IPS DF 6.9 (cell line): ENCODE measurements around the gene CACNB2.
"Not testable (repeated sequence)": the region's sequence is repeated elsewhere in the genome, so short reads cannot be mapped to it uniquely, and the experiment has no call there.

Source experiments
- DNase-seq: peaks from one replicate; pipeline ENCODE4 v3.0.0-alpha.2; 2013; ENCODE audit warnings: low read depth, low spot score
- H3K27ac ChIP-seq: one replicate; pipeline ENCODE4 v1.5.1; 2013; ENCODE audit warnings: low read length, control low read depth
- H3K27me3 ChIP-seq: 2 replicates; pipeline ENCODE4 v1.6.1; 2013; ENCODE audit warnings: mild to moderate bottlenecking, low read length; ENCODE audit not compliant: control insufficient read depth, insufficient read depth
- H3K36me3 ChIP-seq: 2 replicates; pipeline ENCODE4 v1.6.1; 2013; ENCODE audit warnings: low read length; ENCODE audit not compliant: control insufficient read depth, insufficient read depth
- H3K4me1 ChIP-seq: 2 replicates; pipeline ENCODE4 v1.6.1; 2013; ENCODE audit warnings: low read length; ENCODE audit not compliant: control insufficient read depth, insufficient read depth
- H3K4me3 ChIP-seq: 2 replicates; pipeline ENCODE4 v1.5.1; 2013; ENCODE audit warnings: mild to moderate bottlenecking, low read length
- H3K9me3 ChIP-seq: 2 replicates; pipeline ENCODE4 v1.6.1; 2013; ENCODE audit warnings: low read length, inconsistent platforms; ENCODE audit not compliant: control insufficient read depth, insufficient read depth
- WGBS: extraction: QIAGEN DNeasy Blood & Tissue Kit; methylation state at CpG from one replicate; pipeline ENCODE4 v1.1.7; 2013; ENCODE audit warnings: mixed read lengths, missing lambda C conversion rate; ENCODE audit not compliant: insufficient read length, insufficient coverage; 5-methylcytosine and 5-hydroxymethylcytosine counted together

The CACNB2 gene

GRCh38 chr10:18144396-18144795 is 4.2 kb downstream of the CACNB2 start:
- no CpG with 5 or more reads among the region's 1 CpG for WGBS
- Histone ChIP-seq H3K27me3 (no peaks in the 10 kb centered on the region), H3K36me3 (no peaks in the 10 kb centered on the region), H3K4me1 (no peaks in the 10 kb centered on the region; the same call in 1 of the 2 replicates), H3K9me3 (no peaks in the 10 kb centered on the region), H3K4me3 (no peak overlapping the region), H3K27ac (no peak overlapping the region)
- no peak for DNase-seq

GRCh38 chr10:18144928-18145327 is 4.7 kb downstream of the CACNB2 start:
- Histone ChIP-seq H3K27ac (no peak overlapping the region), H3K36me3 (no peaks in the 10 kb centered on the region), H3K4me3 (no peak overlapping the region), H3K9me3 (no peaks in the 10 kb centered on the region), H3K4me1 (no peaks in the 10 kb centered on the region; the same call in 1 of the 2 replicates), H3K27me3 (no peaks in the 10 kb centered on the region)
- no peak for DNase-seq
- no CpG with 5 or more reads among the region's 6 CpGs for WGBS

- Histone ChIP-seq H3K4me1 (no peaks in the 10 kb centered on the region; the same call in 1 of the 2 replicates), H3K27me3 (no peaks in the 10 kb centered on the region), H3K4me3 (no peak overlapping the region), H3K9me3 (no peaks in the 10 kb centered on the region), H3K27ac (no peak overlapping the region), H3K36me3 (no peaks in the 10 kb centered on the region)
- no CpG with 5 or more reads among the region's 2 CpGs for WGBS
- no peak for DNase-seq
Observed at GRCh38 chr10:18145652-18146051, 5.4 kb downstream of the CACNB2 start.

GRCh38 chr10:18149196-18149800 is 9.1 kb downstream of the CACNB2 start:
- H3K36me3 ChIP-seq, result no peaks in the 10 kb centered on the region
- H3K4me1 ChIP-seq, result no peaks in the 10 kb centered on the region; the same call in 1 of the 2 replicates
- no peak overlapping the region for H3K4me3 ChIP-seq
- no peaks in the 10 kb centered on the region for H3K27me3 ChIP-seq
- DNase-seq, result no peak
- no peak overlapping the region for H3K27ac ChIP-seq
- no CpG with 5 or more reads among the region's 6 CpGs for WGBS
- no peaks in the 10 kb centered on the region for H3K9me3 ChIP-seq

- whole genome bisulfite sequencing, result no CpG with 5 or more reads among the region's 5 CpGs
- H3K27me3 ChIP-seq, result no peaks in the 10 kb centered on the region
- no peaks in the 10 kb centered on the region for H3K4me1 ChIP-seq
- no peaks in the 10 kb centered on the region for H3K36me3 ChIP-seq
- H3K9me3 ChIP-seq, result no peaks in the 10 kb centered on the region
- no peak overlapping the region for H3K4me3 ChIP-seq
- no peak overlapping the region for H3K27ac ChIP-seq
- DNase-seq, result no peak
Observed at GRCh38 chr10:18151356-18151890, 11.2 kb downstream of the CACNB2 start.

GRCh38 chr10:18153381-18153780 is 13.2 kb downstream of the CACNB2 start:
- not testable (repeated sequence) for H3K4me1 ChIP-seq, H3K9me3 ChIP-seq, H3K27ac ChIP-seq, DNase-seq, H3K36me3 ChIP-seq, H3K27me3 ChIP-seq, H3K4me3 ChIP-seq
- no CpG with 5 or more reads among the region's 4 CpGs for WGBS

GRCh38 chr10:18155321-18155720 is 15.1 kb downstream of the CACNB2 start:
- Histone ChIP-seq H3K4me3 (no peak overlapping the region), H3K9me3 (no peaks in the 10 kb centered on the region), H3K4me1 (no peaks in the 10 kb centered on the region), H3K27me3 (no peaks in the 10 kb centered on the region), H3K27ac (no peak overlapping the region), H3K36me3 (no peaks in the 10 kb centered on the region)
- DNase-seq, result no peak

GRCh38 chr10:18156797-18157196 is 16.6 kb downstream of the CACNB2 start:
- H3K4me1 ChIP-seq, H3K27ac ChIP-seq, H3K36me3 ChIP-seq, H3K9me3 ChIP-seq, DNase-seq, H3K4me3 ChIP-seq, H3K27me3 ChIP-seq: not testable (repeated sequence)
- WGBS, result no CpG with 5 or more reads among the region's 8 CpGs

GRCh38 chr10:18157881-18158280 is 17.7 kb downstream of the CACNB2 start:
- no peak for DNase-seq
- no peaks in the 10 kb centered on the region for H3K4me1 ChIP-seq
- no peak overlapping the region for H3K4me3 ChIP-seq
- no peaks in the 10 kb centered on the region for H3K9me3 ChIP-seq
- H3K27me3 ChIP-seq, result no peaks in the 10 kb centered on the region
- H3K36me3 ChIP-seq, result no peaks in the 10 kb centered on the region
- H3K27ac ChIP-seq, result no peak overlapping the region
- no CpG with 5 or more reads among the region's 3 CpGs for WGBS

- DNase-seq, result no peak
- no peaks in the 10 kb centered on the region for H3K9me3 ChIP-seq
- H3K36me3 ChIP-seq, result no peaks in the 10 kb centered on the region
- H3K4me1 ChIP-seq, result no peaks in the 10 kb centered on the region
- H3K27me3 ChIP-seq, result no peaks in the 10 kb centered on the region
- no CpG with 5 or more reads among the region's 2 CpGs for WGBS
- H3K27ac ChIP-seq, result no peak overlapping the region
- H3K4me3 ChIP-seq, result no peak overlapping the region
Observed at GRCh38 chr10:18158773-18159265, 18.6 kb downstream of the CACNB2 start.

- no peaks in the 10 kb centered on the region for H3K9me3 ChIP-seq
- no peaks in the 10 kb centered on the region for H3K27me3 ChIP-seq
- no peak for DNase-seq
- H3K4me3 ChIP-seq, result no peak overlapping the region
- WGBS, result no CpG with 5 or more reads among the region's 5 CpGs
- H3K36me3 ChIP-seq, result no peaks in the 10 kb centered on the region
- H3K4me1 ChIP-seq, result no peaks in the 10 kb centered on the region
- H3K27ac ChIP-seq, result no peak overlapping the region
Observed at GRCh38 chr10:18159557-18159956, 19.3 kb downstream of the CACNB2 start.
